ENCODE results near the gene SELENOO.
"Not testable (repeated sequence)": the region's sequence is repeated elsewhere in the genome, so short reads cannot be mapped to it uniquely, and the experiment has no call there.

DNA sequence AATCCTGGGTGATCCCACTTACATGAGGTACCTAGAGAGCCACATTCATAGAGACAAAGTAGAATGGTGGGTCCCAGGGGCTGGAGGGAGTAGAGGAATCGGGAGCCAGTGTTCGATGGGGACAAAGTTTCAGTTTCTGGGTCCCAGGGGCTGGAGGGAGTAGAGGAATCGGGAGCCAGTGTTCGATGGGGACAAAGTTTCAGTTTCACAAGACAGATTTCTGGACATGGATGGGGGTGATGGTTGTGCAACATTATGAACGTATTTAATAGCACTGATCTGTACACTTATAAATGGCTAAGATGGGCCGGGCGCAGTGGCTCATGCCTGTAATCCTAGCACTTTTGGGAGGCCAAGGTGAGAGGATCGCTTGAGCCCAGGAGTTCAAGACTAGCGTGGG lies 4.2 kb downstream of the SELENOO start:
- not testable (repeated sequence) for TF ChIP-seq MAX (IDR thresholded peaks at IDR 0.05; ENCODE audit: low read depth, low read length)
- TF ChIP-seq, protein P1, sequence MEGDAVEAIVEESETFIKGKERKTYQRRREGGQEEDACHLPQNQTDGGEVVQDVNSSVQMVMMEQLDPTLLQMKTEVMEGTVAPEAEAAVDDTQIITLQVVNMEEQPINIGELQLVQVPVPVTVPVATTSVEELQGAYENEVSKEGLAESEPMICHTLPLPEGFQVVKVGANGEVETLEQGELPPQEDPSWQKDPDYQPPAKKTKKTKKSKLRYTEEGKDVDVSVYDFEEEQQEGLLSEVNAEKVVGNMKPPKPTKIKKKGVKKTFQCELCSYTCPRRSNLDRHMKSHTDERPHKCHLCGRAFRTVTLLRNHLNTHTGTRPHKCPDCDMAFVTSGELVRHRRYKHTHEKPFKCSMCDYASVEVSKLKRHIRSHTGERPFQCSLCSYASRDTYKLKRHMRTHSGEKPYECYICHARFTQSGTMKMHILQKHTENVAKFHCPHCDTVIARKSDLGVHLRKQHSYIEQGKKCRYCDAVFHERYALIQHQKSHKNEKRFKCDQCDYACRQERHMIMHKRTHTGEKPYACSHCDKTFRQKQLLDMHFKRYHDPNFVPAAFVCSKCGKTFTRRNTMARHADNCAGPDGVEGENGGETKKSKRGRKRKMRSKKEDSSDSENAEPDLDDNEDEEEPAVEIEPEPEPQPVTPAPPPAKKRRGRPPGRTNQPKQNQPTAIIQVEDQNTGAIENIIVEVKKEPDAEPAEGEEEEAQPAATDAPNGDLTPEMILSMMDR (IDR thresholded peaks at IDR 0.05; ENCODE audit: low read depth, low read length), result not testable (repeated sequence)
